NCI-H2227 (cell line): ENCODE results near the gene GRIA1.
A peak's percentile ranks its signal among the peaks of the same experiment; 100 is the strongest.
"Not testable (repeated sequence)": the region's sequence is repeated elsewhere in the genome, so short reads cannot be mapped to it uniquely, and the experiment has no call there.

Experiments used
- DNase-seq: peaks from one replicate; lab custom pipeline; 2025; ENCODE audit not compliant: unreplicated experiment; lab: John Stamatoyannopoulos, UW

The GRIA1 gene

GRCh38 chr5:153824909-153825308, 334.4 kb downstream of the GRIA1 start:
- no peak for DNase-seq

- no peak for DNase-seq
These were observed 336.9 kb downstream of the GRIA1 start for GRCh38 chr5:153827397-153827796.

- no peak for DNase-seq
These were observed 339.1 kb downstream of the GRIA1 start for GRCh38 chr5:153829510-153830065.

- DNase-seq: peak; percentile 26
These were observed 341.5 kb downstream of the GRIA1 start for GRCh38 chr5:153831973-153832372.

GRCh38 chr5:153835891-153836515, 345.5 kb downstream of the GRIA1 start:
- DNase-seq: no peak

GRCh38 chr5:153849303-153850113, 359.0 kb downstream of the GRIA1 start:
- not testable (repeated sequence) for DNase-seq

- no peak for DNase-seq
These were observed 369.9 kb downstream of the GRIA1 start for GRCh38 chr5:153860195-153860886.

GRCh38 chr5:153862906-153863305, 372.4 kb downstream of the GRIA1 start:
- not testable (repeated sequence) for DNase-seq
